ENCODE results near the gene CNIH2.

The CNIH2 gene

GRCh38 chr11:66332371-66333219, 54.6 kb downstream of the CNIH2 start:
- no peak overlapping the region for H3K4me3 Mint-ChIP-seq

GRCh38 chr11:66333220-66333877, 55.4 kb downstream of the CNIH2 start:
- H3K9me3 Mint-ChIP-seq = no peaks in the 10 kb centered on the region
- ATAC-seq (replicated peaks) (no peak), DNase-seq (no peak)
- peaks cover 17% of the 10 kb centered on the region for H3K36me3 Mint-ChIP-seq (ENCODE audit: insufficient read depth)
- no peak overlapping the region for H3K4me3 Mint-ChIP-seq
- H3K27me3 Mint-ChIP-seq = no peaks in the 10 kb centered on the region
- H3K4me1 Mint-ChIP-seq (ENCODE audit: low read depth in 2 of 2) = peaks cover 25 to 31% of the 10 kb centered on the region in 2 donors
- H3K27ac Mint-ChIP-seq = peak overlapping the region in 1 of 2 donors; percentile 80

More at GRCh38 chr11:66332371-66333219, 54.6 kb downstream of the CNIH2 start:
- peaks cover 32 to 37% of the 10 kb centered on the region in 2 donors for H3K4me1 Mint-ChIP-seq (ENCODE audit: low read depth in 2 of 2)
- H3K9me3 Mint-ChIP-seq = no peaks in the 10 kb centered on the region
- peaks cover 15% of the 10 kb centered on the region for H3K36me3 Mint-ChIP-seq (ENCODE audit: insufficient read depth)
- H3K27ac Mint-ChIP-seq = peak overlapping the region in 1 of 2 donors; percentile 80
- no peak for ATAC-seq (replicated peaks)
- no peaks in the 10 kb centered on the region for H3K27me3 Mint-ChIP-seq
- no peak for DNase-seq
